GM03348 (cell line): ENCODE data around the gene HIGD1C.
A peak's percentile ranks its signal among the peaks of the same experiment; 100 is the strongest.
"Not testable (repeated sequence)": the region's sequence is repeated elsewhere in the genome, so short reads cannot be mapped to it uniquely, and the experiment has no call there.

Experiments
- DNase-seq: peaks from one replicate; pipeline ENCODE4 v3.0.0; 2012; ENCODE audit warnings: low spot score

HIGD1C gene

GRCh38 chr12:50934371-50934851 is 17.9 kb upstream of the HIGD1C start:
- peak; percentile 22 for DNase-seq

GRCh38 chr12:50934981-50935807 is 17.1 kb upstream of the HIGD1C start:
- DNase-seq, result peak; percentile 49

GRCh38 chr12:50936821-50937530 is 15.4 kb upstream of the HIGD1C start:
- no peak for DNase-seq

- DNase-seq, result no peak
These were observed 14.7 kb upstream of the HIGD1C start for GRCh38 chr12:50937653-50938052.

GRCh38 chr12:50947933-50948626 is 4.3 kb upstream of the HIGD1C start:
- no peak for DNase-seq

- no peak for DNase-seq
These were observed 3.5 kb upstream of the HIGD1C start for GRCh38 chr12:50948798-50949197.

- no peak for DNase-seq
These were observed 2.5 kb upstream of the HIGD1C start for GRCh38 chr12:50949801-50950302.

GRCh38 chr12:50951112-50951511 is 1.2 kb upstream of the HIGD1C start:
- no peak for DNase-seq

- no peak for DNase-seq
These were observed 703 bp downstream of the HIGD1C start for GRCh38 chr12:50953047-50953446.

- not testable (repeated sequence) for DNase-seq
These were observed 2.4 kb downstream of the HIGD1C start for GRCh38 chr12:50954789-50955188.

- DNase-seq, result no peak
These were observed 2.9 kb downstream of the HIGD1C start for GRCh38 chr12:50955288-50955687.

- DNase-seq, result no peak
These were observed 3.4 kb downstream of the HIGD1C start for GRCh38 chr12:50955697-50956096.

- no peak for DNase-seq
These were observed 7.8 kb downstream of the HIGD1C start for GRCh38 chr12:50960130-50960529.

GRCh38 chr12:50961708-50962107 is 9.4 kb downstream of the HIGD1C start:
- no peak for DNase-seq

GRCh38 chr12:50964432-50964831 is 12.1 kb downstream of the HIGD1C start:
- DNase-seq, result no peak

- peak; percentile 72 for DNase-seq
These were observed 19.6 kb downstream of the HIGD1C start for GRCh38 chr12:50971946-50972345.

GRCh38 chr12:50979369-50980052 is 27.2 kb downstream of the HIGD1C start:
- no peak for DNase-seq

GRCh38 chr12:50980545-50980944 is 28.2 kb downstream of the HIGD1C start:
- no peak for DNase-seq

- no peak for DNase-seq
These were observed 29.2 kb downstream of the HIGD1C start for GRCh38 chr12:50981319-50982239.

GRCh38 chr12:50984586-50985298 is 32.4 kb downstream of the HIGD1C start:
- no peak for DNase-seq
